T-helper 1 cell (primary cell): ENCODE data around the gene APOBEC3F.
"Not testable (repeated sequence)": the region's sequence is repeated elsewhere in the genome, so short reads cannot be mapped to it uniquely, and the experiment has no call there.

Source experiments
- DNase-seq, 5 donors: peaks; one replicate each; pipeline ENCODE4 v3.0.0-alpha.2; 2012 to 2020

Gene APOBEC3F

GRCh38 chr22:39073981-39074380 is 33.3 kb downstream of the APOBEC3F start:
- no peak for DNase-seq

- not testable (repeated sequence) for DNase-seq
Observed at GRCh38 chr22:39076155-39077025, 35.7 kb downstream of the APOBEC3F start.

GRCh38 chr22:39077026-39077840 is 36.6 kb downstream of the APOBEC3F start, which contains the start of gene APOBEC3G:
APOBEC3G (plus strand) TSS chr22:39077275; CDS start chr22:39077362, 87 bp downstream.
- DNase-seq, result peak; percentile 28 to 80 (median 40)

- DNase-seq, result not testable (repeated sequence)
Observed at GRCh38 chr22:39077912-39078311, 37.2 kb downstream of the APOBEC3F start.

GRCh38 chr22:39078329-39078728 is 37.7 kb downstream of the APOBEC3F start:
- DNase-seq, result no peak

DNA sequence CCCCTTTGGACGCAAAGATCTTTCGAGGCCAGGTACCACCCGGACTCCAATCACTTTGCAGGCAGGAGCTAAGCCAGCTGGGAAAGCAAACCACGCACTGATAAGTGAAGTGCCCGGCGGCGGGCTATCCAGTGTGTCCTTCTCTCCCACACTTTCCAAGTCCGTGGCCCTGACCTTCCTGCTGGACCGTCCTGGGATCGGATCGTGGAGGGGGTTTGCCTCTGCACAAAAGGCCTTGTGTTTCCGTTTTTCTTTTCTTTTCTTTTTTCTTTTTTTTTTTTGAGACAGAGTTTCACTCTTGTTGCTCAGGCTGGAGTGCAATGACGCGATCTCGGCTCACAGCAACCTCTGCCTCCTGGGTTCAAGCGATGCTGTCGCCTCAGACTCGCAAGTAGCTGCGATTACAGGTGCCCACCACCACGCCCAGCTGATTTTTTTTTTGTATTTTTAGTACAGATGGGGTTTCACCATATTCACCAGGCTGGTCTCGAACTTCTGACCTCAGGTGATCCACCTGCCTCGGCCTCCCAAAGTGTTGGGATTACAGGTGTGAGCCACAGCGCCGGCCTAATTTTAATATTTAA is 38.5 kb downstream of the APOBEC3F start:
- DNase-seq, result not testable (repeated sequence)

DNA sequence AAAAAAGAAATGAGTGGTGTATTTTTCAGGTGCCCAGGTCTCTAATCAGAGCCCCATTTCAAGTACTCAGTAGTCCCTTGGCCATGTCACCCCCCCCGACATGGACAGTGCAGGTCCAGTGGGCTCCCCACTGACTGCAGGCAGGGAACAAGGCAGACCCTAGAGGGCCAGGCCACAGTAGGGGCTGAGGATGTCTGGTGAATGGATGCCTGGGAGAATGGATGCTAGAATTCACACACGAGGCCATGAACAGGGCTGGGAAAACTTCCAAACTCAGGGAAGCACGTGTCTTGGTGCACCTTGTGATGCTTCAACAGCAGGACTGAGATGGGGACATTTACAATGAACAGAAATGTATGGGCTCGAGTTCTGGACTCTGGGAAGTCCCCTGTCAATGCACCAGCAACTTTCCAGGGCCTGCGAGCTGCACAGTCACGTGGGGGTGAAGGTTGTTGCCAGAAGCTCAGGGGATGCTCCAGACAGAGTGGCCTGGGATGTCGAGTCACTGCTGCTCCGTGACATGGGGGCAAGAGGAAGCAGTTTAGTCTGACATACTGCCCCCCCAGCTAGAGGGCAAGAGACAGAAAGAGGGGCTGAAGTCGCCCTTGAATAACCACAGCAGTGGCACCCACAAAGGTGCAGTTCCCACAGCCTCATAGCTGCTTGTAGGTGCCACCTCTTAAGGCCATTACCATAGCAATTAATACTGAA is 39.5 kb downstream of the APOBEC3F start:
- no peak for DNase-seq

GRCh38 chr22:39081016-39081415 is 40.4 kb downstream of the APOBEC3F start:
- DNase-seq, result no peak

- no peak for DNase-seq
Observed at GRCh38 chr22:39081598-39081997, 40.9 kb downstream of the APOBEC3F start.

DNA sequence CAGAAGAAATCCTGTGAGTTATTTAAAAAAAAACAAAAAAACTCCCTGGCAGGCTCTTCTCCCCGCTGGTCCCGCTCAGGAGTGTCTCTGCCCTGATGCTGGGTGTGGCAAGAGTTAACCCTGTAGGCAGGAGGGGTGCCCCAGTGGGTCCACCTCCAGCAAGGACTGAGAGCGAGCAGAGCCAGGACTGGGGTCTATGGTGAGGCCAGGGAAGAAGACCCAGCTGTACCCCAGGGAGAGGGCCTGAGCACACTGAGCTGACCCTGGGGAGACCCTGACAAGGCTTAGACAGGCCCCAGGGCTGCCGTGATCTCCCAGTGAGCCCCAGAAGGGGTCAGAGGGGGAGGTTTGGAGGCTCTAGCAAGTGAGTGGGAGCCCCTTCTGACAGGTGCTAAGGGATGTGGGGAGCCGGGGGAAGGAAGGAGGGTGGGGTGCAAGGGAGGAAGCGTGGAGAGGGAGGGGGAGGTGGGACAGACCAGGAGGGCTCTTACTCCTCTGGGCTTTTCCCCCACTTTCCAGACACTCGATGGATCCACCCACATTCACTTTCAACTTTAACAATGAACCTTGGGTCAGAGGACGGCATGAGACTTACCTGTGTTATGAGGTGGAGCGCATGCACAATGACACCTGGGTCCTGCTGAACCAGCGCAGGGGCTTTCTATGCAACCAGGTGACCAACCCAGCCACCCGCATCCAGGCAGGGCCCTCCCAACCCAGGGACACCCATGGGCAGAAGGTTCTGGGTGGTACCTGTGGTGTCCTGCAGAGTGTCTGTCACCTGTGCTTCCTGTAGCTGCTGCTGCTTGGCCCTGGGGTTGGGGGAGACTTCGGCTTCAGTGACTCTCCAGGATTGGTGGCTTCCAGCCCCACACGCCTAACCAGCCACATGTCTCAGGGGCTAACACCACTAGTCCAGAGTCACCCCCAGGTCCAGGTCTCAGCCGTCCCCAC is 42.8 kb downstream of the APOBEC3F start:
- DNase-seq, result no peak

- DNase-seq, result no peak
Observed at GRCh38 chr22:39084666-39085065, 44.0 kb downstream of the APOBEC3F start.

DNA sequence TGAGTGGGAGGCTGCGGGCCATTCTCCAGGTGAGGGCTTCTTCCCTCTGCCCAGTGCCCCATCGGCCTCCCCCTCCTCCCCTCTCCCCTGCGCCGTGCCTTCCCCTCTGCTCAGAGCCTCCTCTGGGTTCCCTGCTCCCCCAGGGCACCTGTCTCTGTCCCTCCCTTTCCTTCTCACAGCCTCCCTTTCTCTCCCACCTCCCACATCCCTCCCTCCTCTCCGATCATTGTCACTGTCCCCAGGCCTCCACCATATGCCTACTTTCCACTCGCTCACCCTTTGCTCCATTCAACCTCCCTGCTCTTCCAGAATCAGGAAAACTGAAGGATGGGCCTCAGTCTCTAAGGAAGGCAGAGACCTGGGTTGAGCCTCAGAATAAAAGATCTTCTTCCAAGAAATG is 46.4 kb downstream of the APOBEC3F start:
- no peak for DNase-seq

GRCh38 chr22:39087881-39088684 is 47.4 kb downstream of the APOBEC3F start:
- peak in 1 of 5 donors; percentile 38 for DNase-seq

GRCh38 chr22:39088685-39089032 is 48.0 kb downstream of the APOBEC3F start:
- no peak for DNase-seq

DNA sequence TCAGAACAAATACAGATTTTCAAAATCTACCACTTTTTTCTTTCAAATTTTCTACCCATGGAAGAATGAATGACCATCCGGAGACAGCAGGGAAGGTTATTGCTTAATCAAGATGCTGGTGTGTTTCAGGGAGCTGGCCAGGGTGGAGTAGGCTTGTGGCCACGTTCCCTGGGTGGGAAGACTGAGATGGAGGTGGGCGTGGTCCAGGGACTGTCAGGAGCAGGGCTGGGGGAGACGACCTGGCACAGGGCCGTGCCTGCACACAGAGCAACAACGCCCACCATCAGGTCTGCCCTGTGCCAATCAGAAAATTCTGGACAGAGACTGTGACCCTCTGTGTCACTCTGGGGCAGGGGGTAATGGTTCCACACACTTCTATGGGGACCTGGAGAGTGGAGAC is 49.3 kb downstream of the APOBEC3F start:
- no peak for DNase-seq

- peak; percentile 72 to 99 (median 78) for DNase-seq
Observed at GRCh38 chr22:39090426-39091064, 49.9 kb downstream of the APOBEC3F start.

DNA sequence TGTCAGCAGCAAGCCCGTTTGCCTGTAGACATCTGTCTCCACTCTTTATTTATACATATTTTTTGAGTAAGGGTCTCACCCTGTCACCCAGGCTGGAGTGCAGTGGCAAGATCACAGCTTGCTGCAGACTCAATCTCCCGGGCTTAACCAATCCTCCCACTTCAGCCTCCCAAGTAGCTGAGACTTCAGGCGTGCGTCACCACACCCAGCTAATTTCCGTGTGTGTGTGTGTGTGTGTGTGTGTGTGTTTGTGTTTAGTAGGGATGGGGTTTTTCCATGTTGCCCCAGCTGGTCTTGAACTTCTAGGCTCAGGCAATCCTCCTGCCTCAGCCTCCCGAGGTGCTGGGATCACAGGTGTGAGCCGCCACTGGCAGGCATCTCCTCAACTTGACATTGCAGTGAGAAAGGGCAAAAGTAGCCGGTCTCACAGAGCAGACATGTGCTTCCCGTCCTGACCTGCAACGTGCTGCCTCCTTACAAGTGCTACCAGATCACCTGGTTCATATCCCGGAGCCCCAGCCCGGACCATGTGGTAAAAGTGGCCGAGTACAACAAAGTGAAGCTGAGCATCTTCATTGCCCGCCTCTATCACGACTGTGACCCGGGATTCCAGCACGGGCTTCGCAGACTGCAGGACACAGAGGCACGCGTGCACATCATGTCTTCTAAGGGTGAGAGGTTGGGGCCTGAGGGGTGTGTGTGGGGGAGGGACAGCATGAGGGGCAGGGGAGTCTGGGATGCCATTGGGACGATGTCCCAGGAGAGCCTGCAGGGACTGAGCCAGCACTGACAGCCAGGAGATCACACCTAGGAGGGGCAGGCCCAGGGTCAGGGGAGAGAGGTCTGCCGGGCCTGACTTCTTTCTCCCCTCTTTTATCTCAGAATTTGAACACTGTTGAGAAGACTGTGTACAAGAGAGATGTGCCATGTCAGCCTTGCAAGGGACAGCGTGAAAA is 50.7 kb downstream of the APOBEC3F start:
- peak in 1 of 5 donors; percentile 30 for DNase-seq

- peak in 1 of 5 donors; percentile 70 for DNase-seq
Observed at GRCh38 chr22:39092111-39092862, 51.6 kb downstream of the APOBEC3F start.
